ENCODE results near the gene HNRNPA2B1. TPM values are rescaled to one million over a fixed set of nuclear protein-coding genes. Genes with fewer than 3 reads are reported as not detected.
"Not testable (repeated sequence)": the region's sequence is repeated elsewhere in the genome, so short reads cannot be mapped to it uniquely, and the experiment has no call there.

Gene HNRNPA2B1
- total RNA-seq, 1 experiment from 2014 or later = 253 TPM

GRCh38 chr7:26198133-26198780 lies 2.3 kb downstream of the HNRNPA2B1 start:
- no peak for DNase-seq (ENCODE audit: low read depth)

GRCh38 chr7:26197153-26198115 lies 3.1 kb downstream of the HNRNPA2B1 start:
- DNase-seq (ENCODE audit: low read depth) = no peak

DNA sequence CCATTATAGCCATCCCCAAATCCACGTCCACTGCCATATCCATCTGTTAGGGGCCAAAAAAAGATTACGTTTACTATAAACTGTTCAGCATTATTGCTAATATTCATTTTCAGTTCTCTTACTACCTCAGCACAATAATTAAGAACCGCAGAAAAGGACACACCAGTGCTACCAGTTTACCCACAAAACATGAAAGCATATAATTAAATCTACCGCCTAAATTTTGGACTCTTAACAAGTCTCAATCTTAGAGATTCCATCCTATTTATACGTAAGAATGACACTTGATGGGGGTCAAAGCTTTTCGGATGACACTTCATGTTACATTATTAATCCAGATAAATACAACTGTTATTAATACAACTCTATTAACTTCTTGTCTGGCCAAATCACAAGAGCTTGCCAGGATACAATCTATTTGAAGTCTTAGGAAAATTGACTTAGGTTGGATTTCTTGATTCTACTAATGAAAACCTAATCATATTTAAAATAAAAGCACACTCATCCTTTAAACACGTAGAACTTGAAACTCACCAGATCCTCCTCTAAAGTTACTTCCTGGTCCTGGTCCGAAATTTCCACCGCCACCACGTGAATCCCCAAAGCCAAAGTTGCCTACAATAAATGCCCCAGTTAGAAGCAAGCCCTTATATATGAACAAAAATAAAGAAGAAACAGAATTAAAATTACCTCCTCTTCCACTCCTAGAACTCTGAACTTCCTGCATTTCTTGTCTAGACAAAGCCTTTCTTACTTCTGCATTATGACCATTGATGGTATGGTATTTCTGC lies 4.5 kb downstream of the HNRNPA2B1 start:
- no peak for DNase-seq (ENCODE audit: low read depth)

DNA sequence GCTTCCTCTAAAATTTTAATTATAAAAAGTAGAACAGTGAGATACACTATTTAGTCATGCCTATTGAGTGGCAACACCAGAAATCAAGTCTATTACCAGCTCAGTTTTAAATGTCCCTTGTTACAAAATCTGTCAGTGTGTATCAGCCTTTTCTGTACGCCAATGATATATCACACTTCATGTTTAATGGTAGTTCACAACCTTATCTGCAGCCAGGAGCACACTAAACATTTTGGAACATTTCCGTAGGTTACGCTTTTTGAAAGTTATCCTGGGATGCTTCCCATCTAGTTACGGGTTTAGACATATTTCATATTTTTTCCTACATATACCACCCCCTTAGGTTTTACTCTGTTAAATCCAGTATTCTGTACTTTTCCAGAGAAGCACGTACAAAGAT lies 5.4 kb downstream of the HNRNPA2B1 start:
- no peak for DNase-seq (ENCODE audit: low read depth)

DNA sequence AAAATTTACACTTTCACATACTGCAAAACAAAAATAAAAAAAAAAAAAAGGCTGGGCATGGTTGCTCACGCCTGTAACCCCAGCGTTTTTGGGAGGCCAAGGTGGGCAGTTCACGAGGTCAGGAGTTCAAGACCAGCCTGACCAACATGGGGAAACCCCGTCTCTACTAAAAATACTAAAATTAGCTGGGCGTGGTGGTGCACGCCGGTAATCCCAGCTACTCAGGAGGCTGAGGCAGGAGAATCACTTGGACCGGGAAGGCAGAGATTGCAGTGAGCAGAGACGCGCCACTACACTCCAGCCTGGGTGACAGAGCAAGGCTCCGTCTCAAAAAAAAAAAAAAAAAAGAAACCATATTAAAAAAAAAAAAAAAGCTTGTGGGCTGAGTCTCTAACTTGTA lies 5.8 kb downstream of the HNRNPA2B1 start:
- DNase-seq (ENCODE audit: low read depth) = not testable (repeated sequence)

- no peak for DNase-seq (ENCODE audit: low read depth)
Observed at GRCh38 chr7:26193432-26194207, 6.9 kb downstream of the HNRNPA2B1 start.

GRCh38 chr7:26192485-26193087 lies 8.0 kb downstream of the HNRNPA2B1 start:
- no peak for DNase-seq (ENCODE audit: low read depth)

DNA sequence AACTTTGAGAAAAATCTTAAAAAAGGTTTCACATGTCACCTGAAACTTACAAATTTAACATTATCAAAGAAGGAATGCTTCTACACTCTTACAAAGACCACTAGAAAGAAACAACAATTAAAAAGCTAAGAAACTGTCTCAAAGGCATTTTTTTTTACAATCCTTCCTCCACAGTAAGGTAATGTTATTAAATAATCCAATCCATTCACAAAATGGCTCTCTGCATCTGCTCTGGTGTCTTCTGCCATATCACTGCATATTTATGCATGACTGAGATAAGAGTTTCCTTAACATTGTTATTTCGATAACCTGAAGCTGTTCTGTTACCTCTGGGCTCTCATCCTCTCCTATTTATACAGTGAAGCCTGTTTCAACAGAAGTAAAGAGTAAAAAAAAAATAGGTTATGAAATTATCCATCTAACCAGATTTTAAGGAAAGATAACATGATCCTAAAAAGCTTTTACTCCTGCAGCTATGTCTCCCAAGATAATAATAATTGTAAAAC lies 8.5 kb downstream of the HNRNPA2B1 start:
- DNase-seq (ENCODE audit: low read depth) = no peak

DNA sequence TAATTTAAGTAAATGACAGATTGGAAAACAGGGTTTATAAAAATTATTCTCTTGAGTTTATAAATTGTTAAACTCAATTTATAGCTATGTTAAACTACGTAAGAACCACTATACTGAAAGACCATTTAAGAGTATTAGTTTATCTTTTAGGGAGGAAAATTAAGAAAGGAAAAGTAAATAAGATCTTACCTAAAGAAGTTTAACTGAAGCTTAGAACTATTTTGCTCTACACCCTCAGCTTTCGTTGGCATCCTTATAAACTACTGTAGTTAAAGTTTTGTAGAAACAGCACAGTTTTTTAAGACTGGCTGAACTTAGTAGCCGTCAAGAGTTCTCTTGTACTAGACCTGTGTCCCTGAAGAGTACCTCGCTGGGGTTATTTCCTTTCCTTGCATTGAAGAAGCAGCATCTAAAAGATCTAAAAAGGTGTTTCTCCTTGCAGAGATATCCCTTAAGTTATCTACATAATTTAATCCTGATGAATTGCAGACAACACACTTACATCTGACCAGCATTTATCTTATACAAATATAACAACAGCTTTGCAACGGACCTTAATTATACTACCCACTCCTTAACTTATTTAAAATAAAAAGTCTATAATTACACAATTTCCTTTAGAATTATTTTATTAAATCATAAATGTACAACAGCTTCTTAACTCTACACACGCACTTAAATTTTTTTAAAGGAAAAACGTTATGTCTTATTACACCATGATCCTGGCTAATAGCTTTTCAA lies 9.1 kb downstream of the HNRNPA2B1 start:
- DNase-seq (ENCODE audit: low read depth) = no peak

DNA sequence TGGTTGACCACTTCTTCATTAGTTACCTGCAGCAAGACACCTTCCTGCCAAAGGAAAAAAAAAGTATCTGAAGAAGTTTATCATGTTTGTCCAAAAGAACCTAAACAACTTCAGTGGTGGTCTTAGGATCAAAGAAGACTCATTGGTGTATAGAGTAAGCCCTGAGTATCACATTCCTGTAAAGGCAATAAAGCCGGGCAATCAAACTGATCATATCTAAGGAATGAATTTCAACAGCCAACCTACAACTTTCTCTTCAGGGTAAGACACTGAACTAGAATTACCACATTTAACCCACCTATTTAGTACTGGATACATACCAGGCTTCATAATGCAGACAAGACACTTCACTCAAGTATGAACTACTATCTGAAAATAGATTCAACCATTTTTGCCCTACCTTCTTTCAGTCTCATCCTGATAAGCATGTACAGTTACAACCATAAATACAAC lies 10.1 kb downstream of the HNRNPA2B1 start:
- no peak for DNase-seq (ENCODE audit: low read depth)

- DNase-seq (ENCODE audit: low read depth) = no peak
Observed at GRCh38 chr7:26189697-26190096, 10.8 kb downstream of the HNRNPA2B1 start.

DNA sequence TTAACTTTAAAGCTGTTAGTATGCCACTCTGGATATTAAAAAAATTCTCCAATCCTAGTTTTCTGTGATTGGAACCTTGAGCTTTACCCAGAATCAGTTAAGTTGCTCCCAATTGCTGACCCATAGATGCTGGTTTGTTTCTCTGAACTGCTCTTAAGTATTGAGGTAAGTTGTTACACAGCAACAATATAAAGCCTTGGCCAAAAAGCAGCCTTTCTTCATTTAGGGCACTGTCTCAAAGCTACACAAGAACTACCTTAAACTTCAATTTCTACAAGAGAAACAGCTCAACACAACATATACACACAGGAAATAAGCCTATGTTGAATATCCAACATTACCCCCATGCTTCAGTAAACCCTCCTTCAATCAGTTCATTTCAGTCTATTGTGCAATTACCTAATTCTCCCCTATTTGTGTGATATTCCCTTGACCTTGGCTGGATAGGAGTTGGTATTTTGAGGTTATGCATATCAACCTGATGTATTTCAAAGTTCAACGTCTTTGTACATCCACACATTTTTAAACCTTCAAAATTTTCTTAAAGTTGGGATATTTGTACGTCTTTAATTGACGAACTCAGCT lies 11.5 kb downstream of the HNRNPA2B1 start:
- DNase-seq (ENCODE audit: low read depth) = no peak

DNA sequence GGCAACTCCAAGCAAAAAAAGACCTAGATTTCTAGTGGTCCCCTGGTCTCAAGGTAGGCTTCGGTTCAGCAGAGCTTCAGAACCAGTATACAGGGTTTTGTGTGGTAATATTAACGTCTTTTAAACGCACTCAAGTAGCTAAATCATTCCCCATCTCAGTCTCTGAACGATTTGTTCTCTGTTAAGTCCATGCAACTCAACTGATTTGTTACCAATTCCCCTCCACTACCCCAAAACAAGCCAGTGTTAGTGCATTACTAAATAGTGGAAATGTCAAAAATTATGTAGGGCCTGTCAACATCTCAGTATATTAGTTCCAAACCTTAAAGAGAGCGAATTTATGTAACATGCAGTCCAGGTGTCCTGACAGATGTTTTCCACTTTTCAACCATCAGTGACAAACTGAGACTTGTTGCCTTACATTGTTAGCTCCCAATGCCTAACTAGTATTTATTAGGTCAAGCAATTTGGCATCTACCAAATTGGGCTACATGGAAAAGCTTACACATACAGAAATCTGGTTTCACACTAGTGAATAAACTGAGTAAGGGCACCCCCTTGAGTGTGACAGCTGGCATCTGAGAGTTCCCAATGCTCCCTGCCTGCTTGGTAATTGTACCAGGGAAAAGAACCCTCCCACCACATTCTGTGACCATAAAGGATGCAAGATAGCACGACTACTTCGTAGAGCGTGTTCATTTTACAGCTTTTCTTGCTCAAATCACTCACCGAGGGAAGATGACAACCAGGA lies 12.2 kb downstream of the HNRNPA2B1 start:
- DNase-seq (ENCODE audit: low read depth) = no peak

DNA sequence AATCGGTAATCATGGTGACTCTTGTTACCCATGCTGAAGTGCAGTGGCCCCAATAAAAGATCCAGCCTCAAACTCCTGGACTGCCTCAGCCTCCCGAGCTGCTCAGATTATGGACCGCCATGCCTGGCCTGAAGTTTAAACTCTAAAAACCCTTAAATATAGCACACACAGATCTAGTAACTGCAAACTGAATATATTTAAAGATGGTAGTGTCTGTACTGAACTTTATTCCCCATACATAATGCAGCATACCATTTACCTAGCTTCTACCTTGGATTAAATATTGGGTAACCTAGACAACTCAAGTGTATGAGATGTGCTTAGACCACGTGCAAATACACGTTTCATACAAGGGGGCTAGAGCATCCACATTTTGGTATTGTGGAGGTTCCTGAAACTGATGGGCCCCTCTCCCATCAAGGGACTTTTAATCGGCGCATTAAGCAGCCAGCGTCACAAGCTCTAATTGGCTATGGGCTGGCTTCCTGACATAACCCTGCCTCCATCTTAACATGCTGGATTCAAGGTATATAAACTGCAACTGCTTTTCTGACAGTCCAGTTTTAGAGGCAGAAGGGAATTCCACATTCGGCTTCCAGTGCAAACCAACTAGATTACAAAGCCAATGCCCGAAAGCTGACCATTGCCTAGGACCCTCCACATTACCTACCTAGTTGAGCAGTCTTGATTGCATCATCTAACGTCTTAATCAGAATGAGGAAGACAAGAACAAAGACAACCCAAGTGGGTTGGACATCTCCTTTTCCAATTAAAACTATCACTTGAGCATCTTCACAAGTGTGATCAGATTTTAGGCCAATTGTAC lies 13.0 kb downstream of the HNRNPA2B1 start:
- no peak for DNase-seq (ENCODE audit: low read depth)

- DNase-seq (ENCODE audit: low read depth) = no peak
Observed at GRCh38 chr7:26186364-26187311, 13.9 kb downstream of the HNRNPA2B1 start.

GRCh38 chr7:26185844-26186180 lies 14.7 kb downstream of the HNRNPA2B1 start:
- DNase-seq (ENCODE audit: low read depth) = no peak
